GM23338 (cell line): ENCODE data around the gene PCDHGA6. TPM values are rescaled to one million over a fixed set of nuclear protein-coding genes. Genes with fewer than 3 reads are reported as not detected.

ENCODE experiments used
- ATAC-seq: fragments of 200-7000 bp; cut with Tn5 transposase; 3 replicates; pipeline ENCODE4 v1.9.1; 2020
- DNase-seq: peaks from one replicate; pipeline ENCODE4 v3.0.0-alpha.2; 2015; ENCODE audit warnings: low spot score
- H2AFZ ChIP-seq: fragments of 200-600 bp; sonication (generic); 2 replicates; pipeline ENCODE4 v1.8.0; 2016; ENCODE audit warnings: antibody characterized with exemption, mild to moderate bottlenecking, moderate library complexity
- H3F3A ChIP-seq: fragments of 200-600 bp; sonication (generic); replicated peaks from 2 replicates; pipeline ENCODE4 v1.8.0; 2017; ENCODE audit warnings: antibody characterized with exemption, mixed run types, low read depth
- H3K27ac ChIP-seq: fragments of 200-600 bp; sonication (generic); 2 replicates; pipeline ENCODE4 v1.6.1; 2016; ENCODE audit warnings: low read depth
- H3K27me3 ChIP-seq: fragments of 200-600 bp; sonication (generic); 2 replicates; pipeline ENCODE4 v1.8.0; 2016; ENCODE audit warnings: mild to moderate bottlenecking, mixed run types, moderate library complexity; ENCODE audit not compliant: insufficient read depth
- H3K36me3 ChIP-seq: fragments of 200-600 bp; sonication (generic); 2 replicates; pipeline ENCODE4 v1.8.0; 2016; ENCODE audit warnings: mild to moderate bottlenecking; ENCODE audit not compliant: insufficient read depth
- H3K4me1 ChIP-seq: fragments of 200-600 bp; sonication (generic); 2 replicates; pipeline ENCODE4 v1.8.0; 2016; ENCODE audit warnings: mild to moderate bottlenecking, moderate library complexity; ENCODE audit not compliant: insufficient read depth
- H3K4me2 ChIP-seq: fragments of 200-600 bp; sonication (generic); 2 replicates; pipeline ENCODE4 v1.7.1; 2017; ENCODE audit warnings: mixed run types
- H3K4me3 ChIP-seq: fragments of 200-600 bp; sonication (generic); 2 replicates; pipeline ENCODE4 v1.6.1; 2016; ENCODE audit warnings: mixed run types
- H3K79me2 ChIP-seq: fragments of 200-600 bp; sonication (generic); replicated peaks from 2 replicates; pipeline ENCODE4 v1.8.0; 2017; ENCODE audit warnings: mild to moderate bottlenecking; ENCODE audit not compliant: insufficient read depth
- H3K9me2 ChIP-seq: fragments of 200-600 bp; sonication (generic); 2 replicates; pipeline ENCODE4 v1.8.0; 2017; ENCODE audit not compliant: insufficient read depth
- H4K20me1 ChIP-seq: fragments of 200-600 bp; sonication (generic); replicated peaks from 2 replicates; pipeline ENCODE4 v1.8.0; 2017; ENCODE audit warnings: mild to moderate bottlenecking; ENCODE audit not compliant: insufficient read depth
- H3K27ac Mint-ChIP-seq: 2 replicates; pipeline ENCODE4 v1.8.0; 2020; ENCODE audit warnings: inconsistent platforms, mild to moderate bottlenecking, moderate library complexity, mixed read lengths
- H3K27me3 Mint-ChIP-seq: 3 replicates; pipeline ENCODE4 v1.8.0; 2022; ENCODE audit warnings: low read depth, mild to moderate bottlenecking, moderate library complexity, mixed read lengths, inconsistent platforms; ENCODE audit not compliant: insufficient read depth, poor library complexity
- H3K36me3 Mint-ChIP-seq: 3 replicates; pipeline ENCODE4 v1.8.0; 2021; ENCODE audit warnings: low read depth, mild to moderate bottlenecking, inconsistent platforms, moderate library complexity, mixed read lengths
- H3K4me1 Mint-ChIP-seq: 3 replicates; pipeline ENCODE4 v1.8.0; 2020; ENCODE audit warnings: mild to moderate bottlenecking, inconsistent platforms, mixed read lengths
- H3K4me3 Mint-ChIP-seq: 3 replicates; pipeline ENCODE4 v1.8.0; 2021; ENCODE audit warnings: moderate library complexity, mild to moderate bottlenecking, inconsistent platforms, mixed read lengths
- H3K9me3 Mint-ChIP-seq: 3 replicates; pipeline ENCODE4 v1.8.0; 2020; ENCODE audit warnings: moderate library complexity, mild to moderate bottlenecking, inconsistent platforms, mixed read lengths
- CTCF ChIP-seq, 2 experiments: fragments of 200-600 bp in 1 of 2; sonication (generic) in 1 of 2; conservative IDR thresholded peaks; 2 replicates each; pipeline versions ENCODE4 v1.5.1 to v1.6.1; 2016 to 2017; ENCODE audit warnings: antibody characterized with exemption in 2 of 2, low read depth in 2 of 2, mild to moderate bottlenecking in 2 of 2, moderate library complexity in 1 of 2
- EZH2phosphoT487 ChIP-seq: fragments of 200-600 bp; sonication (generic); IDR thresholded peaks from one replicate; pipeline ENCODE4 v1.8.1; 2018; ENCODE audit warnings: antibody characterized with exemption; ENCODE audit not compliant: unreplicated experiment
- JUNB ChIP-seq: IDR thresholded peaks from one replicate; pipeline ENCODE4 v1.6.1; 2016; ENCODE audit warnings: antibody characterized with exemption; ENCODE audit not compliant: unreplicated experiment
- POLR2AphosphoS5 ChIP-seq: IDR thresholded peaks from 2 replicates; pipeline ENCODE4 v1.6.1; 2016; ENCODE audit warnings: antibody characterized with exemption, low read depth
- STAT1 ChIP-seq: IDR thresholded peaks from one replicate; pipeline ENCODE4 v1.6.1; 2016; ENCODE audit warnings: antibody characterized with exemption; ENCODE audit not compliant: unreplicated experiment
- ZNF114 ChIP-seq: fragments of 250-450 bp; sonication (Bioruptor Pico); IDR thresholded peaks from 2 replicates; pipeline ENCODE4 v1.5.0; 2020; ENCODE audit warnings: mild to moderate bottlenecking, moderate library complexity
- polyA plus RNA-seq: library from polyadenylated mRNA; unstranded; fragments of >200 nt; fragmentation: Nextera tagmentation; extraction: Ambion mirVana; gene quantifications from 2 replicates; pipeline ENCODE4 v1.2.1, GENCODE V29; 2016
- total RNA-seq: library from RNA; depleted of rRNA; stranded (reverse); fragments of >200 nt; shearing (Covaris generic); gene quantifications from 2 replicates; pipeline ENCODE4 v1.2.3, GENCODE V29; 2014
- TF ChIP-seq, protein P1 (sequence below): fragments of 250-450 bp; sonication (Bioruptor Pico); IDR thresholded peaks from 2 replicates; pipeline ENCODE4 v1.5.0; 2020; ENCODE audit warnings: mild to moderate bottlenecking, moderate library complexity
- TF ChIP-seq, protein P2 (sequence below): IDR thresholded peaks from 2 replicates; pipeline ENCODE4 v1.6.1; 2016; ENCODE audit warnings: antibody characterized with exemption

The PCDHGA6 gene
- total and polyA plus RNA-seq, 2 experiments from 2014 or later, result 0.99 to 4.8 TPM

DNA sequence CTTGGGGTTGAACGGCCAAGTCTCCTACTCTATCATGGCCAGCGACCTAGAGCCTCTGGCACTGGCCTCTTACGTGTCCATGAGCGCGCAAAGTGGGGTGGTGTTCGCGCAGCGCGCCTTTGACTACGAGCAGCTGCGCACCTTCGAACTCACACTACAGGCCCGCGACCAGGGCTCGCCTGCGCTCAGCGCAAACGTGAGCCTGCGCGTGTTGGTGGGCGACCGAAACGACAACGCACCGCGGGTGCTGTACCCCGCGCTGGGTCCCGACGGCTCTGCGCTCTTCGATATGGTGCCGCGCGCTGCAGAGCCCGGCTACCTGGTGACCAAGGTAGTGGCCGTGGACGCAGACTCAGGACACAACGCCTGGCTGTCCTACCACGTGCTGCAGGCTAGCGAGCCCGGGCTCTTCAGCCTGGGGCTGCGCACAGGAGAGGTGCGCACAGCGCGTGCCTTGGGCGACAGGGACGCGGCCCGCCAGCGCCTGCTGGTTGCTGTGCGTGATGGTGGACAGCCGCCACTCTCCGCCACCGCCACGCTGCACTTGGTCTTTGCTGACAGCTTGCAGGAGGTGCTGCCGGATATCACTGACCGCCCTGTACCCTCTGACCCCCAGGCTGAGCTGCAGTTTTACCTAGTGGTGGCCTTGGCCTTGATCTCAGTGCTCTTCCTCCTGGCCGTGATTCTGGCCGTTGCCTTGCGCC, 26.0 kb downstream of the PCDHGA6 start (continued):
- TF ChIP-seq, protein P1, sequence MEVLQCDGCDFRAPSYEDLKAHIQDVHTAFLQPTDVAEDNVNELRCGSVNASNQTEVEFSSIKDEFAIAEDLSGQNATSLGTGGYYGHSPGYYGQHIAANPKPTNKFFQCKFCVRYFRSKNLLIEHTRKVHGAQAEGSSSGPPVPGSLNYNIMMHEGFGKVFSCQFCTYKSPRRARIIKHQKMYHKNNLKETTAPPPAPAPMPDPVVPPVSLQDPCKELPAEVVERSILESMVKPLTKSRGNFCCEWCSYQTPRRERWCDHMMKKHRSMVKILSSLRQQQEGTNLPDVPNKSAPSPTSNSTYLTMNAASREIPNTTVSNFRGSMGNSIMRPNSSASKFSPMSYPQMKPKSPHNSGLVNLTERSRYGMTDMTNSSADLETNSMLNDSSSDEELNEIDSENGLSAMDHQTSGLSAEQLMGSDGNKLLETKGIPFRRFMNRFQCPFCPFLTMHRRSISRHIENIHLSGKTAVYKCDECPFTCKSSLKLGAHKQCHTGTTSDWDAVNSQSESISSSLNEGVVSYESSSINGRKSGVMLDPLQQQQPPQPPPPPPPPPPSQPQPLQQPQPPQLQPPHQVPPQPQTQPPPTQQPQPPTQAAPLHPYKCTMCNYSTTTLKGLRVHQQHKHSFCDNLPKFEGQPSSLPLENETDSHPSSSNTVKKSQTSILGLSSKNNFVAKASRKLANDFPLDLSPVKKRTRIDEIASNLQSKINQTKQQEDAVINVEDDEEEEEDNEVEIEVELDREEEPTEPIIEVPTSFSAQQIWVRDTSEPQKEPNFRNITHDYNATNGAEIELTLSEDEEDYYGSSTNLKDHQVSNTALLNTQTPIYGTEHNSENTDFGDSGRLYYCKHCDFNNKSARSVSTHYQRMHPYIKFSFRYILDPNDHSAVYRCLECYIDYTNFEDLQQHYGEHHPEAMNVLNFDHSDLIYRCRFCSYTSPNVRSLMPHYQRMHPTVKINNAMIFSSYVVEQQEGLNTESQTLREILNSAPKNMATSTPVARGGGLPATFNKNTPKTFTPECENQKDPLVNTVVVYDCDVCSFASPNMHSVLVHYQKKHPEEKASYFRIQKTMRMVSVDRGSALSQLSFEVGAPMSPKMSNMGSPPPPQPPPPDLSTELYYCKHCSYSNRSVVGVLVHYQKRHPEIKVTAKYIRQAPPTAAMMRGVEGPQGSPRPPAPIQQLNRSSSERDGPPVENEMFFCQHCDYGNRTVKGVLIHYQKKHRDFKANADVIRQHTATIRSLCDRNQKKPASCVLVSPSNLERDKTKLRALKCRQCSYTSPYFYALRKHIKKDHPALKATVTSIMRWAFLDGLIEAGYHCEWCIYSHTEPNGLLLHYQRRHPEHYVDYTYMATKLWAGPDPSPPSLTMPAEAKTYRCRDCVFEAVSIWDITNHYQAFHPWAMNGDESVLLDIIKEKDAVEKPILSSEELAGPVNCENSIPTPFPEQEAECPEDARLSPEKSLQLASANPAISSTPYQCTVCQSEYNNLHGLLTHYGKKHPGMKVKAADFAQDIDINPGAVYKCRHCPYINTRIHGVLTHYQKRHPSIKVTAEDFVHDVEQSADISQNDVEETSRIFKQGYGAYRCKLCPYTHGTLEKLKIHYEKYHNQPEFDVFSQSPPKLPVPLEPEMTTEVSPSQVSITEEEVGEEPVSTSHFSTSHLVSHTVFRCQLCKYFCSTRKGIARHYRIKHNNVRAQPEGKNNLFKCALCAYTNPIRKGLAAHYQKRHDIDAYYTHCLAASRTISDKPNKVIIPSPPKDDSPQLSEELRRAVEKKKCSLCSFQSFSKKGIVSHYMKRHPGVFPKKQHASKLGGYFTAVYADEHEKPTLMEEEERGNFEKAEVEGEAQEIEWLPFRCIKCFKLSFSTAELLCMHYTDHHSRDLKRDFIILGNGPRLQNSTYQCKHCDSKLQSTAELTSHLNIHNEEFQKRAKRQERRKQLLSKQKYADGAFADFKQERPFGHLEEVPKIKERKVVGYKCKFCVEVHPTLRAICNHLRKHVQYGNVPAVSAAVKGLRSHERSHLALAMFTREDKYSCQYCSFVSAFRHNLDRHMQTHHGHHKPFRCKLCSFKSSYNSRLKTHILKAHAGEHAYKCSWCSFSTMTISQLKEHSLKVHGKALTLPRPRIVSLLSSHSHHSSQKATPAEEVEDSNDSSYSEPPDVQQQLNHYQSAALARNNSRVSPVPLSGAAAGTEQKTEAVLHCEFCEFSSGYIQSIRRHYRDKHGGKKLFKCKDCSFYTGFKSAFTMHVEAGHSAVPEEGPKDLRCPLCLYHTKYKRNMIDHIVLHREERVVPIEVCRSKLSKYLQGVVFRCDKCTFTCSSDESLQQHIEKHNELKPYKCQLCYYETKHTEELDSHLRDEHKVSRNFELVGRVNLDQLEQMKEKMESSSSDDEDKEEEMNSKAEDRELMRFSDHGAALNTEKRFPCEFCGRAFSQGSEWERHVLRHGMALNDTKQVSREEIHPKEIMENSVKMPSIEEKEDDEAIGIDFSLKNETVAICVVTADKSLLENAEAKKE (CRISPR knock-in tag), result no peak
- TF ChIP-seq JUNB (no peak), STAT1 (no peak), POLR2AphosphoS5 (no peak)

DNA sequence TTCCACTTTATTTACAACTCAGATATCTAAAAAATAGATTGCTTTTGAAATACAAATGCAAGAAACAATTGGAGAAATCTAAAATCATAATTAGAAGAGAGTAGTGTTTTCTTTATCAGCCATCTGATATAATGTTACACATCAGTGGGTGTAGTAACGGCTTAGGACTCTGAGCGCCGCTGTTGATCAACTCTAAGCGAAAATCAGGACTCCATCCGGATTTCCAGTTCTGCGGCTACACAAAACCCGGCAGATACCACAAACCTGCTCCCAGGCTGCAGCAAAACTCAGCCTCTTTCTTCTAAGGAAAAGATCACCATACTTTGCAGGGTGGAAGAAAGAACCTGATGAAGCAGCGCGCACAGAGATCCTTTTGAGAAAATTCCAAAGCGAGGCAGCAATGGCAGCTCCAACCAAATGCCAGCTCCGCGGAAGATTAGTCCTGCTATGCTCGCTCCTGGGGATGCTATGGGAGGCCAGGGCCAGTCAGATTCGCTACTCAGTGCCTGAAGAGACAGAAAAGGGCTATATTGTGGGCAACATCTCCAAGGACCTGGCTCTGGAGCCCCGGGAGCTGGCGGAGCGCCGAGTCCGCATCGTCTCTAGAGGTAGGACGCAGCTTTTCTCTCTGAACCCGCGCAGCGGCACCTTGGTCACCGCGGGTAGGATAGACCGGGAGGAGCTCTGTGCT, 29.0 kb downstream of the PCDHGA6 start, which contains the start of gene PCDHGA9:
Gene PCDHGA9 (plus strand): TSS at position 226 of the 691 bp plus-strand sequence. CDS start 175 bp downstream, at position 401.
- Histone ChIP-seq H3K4me2 (no peak within 1 kb of the TSS), H3K4me3 (no peak within 1 kb of the TSS), H4K20me1 (no peaks in the 10 kb centered on the region), H3K79me2 (no peaks in the 10 kb centered on the region; the same call in 1 of the 2 replicates), H3F3A (no peaks in the 10 kb centered on the region), H3K4me1 (no peaks in the 10 kb centered on the region), H2AFZ (no peak within 1 kb of the TSS), H3K36me3 (0 out of 2 replicates have a peak, but pooled peaks cover 11% of the 10 kb centered on the region), H3K27ac (no peak within 1 kb of the TSS), H3K27me3 (no peaks in the 10 kb centered on the region), H3K9me2 (no peaks in the 10 kb centered on the region)
- H3K4me1 Mint-ChIP-seq, result no peaks in the 10 kb centered on the region; the same call in 2 of the 3 replicates
- H3K27ac Mint-ChIP-seq, result no peak within 1 kb of the TSS
- H3K36me3 Mint-ChIP-seq, result peaks cover 46% of the 10 kb centered on the region
- ATAC-seq, result no peak
- peaks cover 9% of the 10 kb centered on the region for H3K27me3 Mint-ChIP-seq
- H3K4me3 Mint-ChIP-seq, result no peak within 1 kb of the TSS
- DNase-seq, result peak; percentile 60
- peaks cover 54% of the 10 kb centered on the region for H3K9me3 Mint-ChIP-seq
- TF ChIP-seq EZH2phosphoT487 (no peak), CTCF (conservative IDR thresholded peaks at IDR 0.05; ENCODE audit: low read depth in 2 of 2) (peak; percentile 45 to 48), ZNF114 (no peak)
- TF ChIP-seq, protein P2, sequence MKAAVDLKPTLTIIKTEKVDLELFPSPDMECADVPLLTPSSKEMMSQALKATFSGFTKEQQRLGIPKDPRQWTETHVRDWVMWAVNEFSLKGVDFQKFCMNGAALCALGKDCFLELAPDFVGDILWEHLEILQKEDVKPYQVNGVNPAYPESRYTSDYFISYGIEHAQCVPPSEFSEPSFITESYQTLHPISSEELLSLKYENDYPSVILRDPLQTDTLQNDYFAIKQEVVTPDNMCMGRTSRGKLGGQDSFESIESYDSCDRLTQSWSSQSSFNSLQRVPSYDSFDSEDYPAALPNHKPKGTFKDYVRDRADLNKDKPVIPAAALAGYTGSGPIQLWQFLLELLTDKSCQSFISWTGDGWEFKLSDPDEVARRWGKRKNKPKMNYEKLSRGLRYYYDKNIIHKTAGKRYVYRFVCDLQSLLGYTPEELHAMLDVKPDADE, result no peak
